Epithelial cell of proximal tubule (primary cell): ENCODE measurements around the gene PHOX2A. TPM values are rescaled to one million over a fixed set of nuclear protein-coding genes. Genes with fewer than 3 reads are reported as not detected.
A peak's percentile ranks its signal among the peaks of the same experiment; 100 is the strongest.

ENCODE experiments used
- DNase-seq: peaks from one replicate; pipeline ENCODE4 v3.0.0-alpha.2; 2011; ENCODE audit warnings: low read depth
- H3K4me3 ChIP-seq: 2 replicates; pipeline ENCODE4 v1.5.1; 2011; ENCODE audit warnings: low read depth, mild to moderate bottlenecking, low read length
- CTCF ChIP-seq: conservative IDR thresholded peaks from 2 replicates; pipeline ENCODE4 v1.5.1; 2012; ENCODE audit warnings: low read depth, mild to moderate bottlenecking, low read length
- total RNA-seq: library from RNA; depleted of rRNA; stranded (reverse); fragments of >200 nt; gene quantifications from 2 replicates; pipeline ENCODE4 v1.2.3, GENCODE V29; 2015

The PHOX2A gene
- total RNA-seq, 1 donor from 2014 or later, result not detected

DNA sequence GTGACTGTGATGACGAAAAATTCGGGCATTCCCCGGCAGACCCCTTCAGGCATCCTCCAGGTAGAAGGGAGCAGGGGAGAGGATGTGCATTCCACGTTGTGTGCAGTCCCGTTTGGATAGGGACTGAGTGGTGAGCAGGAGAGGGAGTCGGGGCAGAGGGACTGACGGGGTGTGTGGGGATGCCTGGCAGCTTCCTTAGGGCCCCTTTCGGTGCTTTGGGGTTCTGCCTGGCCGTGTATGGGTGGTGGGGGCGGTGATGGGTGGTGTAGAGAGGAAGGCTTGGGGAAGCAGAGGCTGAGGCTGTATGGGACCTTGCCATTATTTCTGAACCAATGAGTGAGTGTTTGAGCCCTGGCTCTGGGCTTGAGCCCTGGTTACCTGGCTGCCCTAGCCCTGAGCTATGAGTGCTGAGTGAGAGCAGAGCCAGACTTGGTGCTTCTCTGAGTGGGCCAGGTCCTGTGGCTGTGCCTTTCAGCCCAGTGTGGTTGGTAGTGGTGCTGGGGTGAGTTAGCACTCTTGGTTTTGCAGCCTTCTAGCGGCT is 18.5 kb downstream of the PHOX2A start:
- no peak for TF ChIP-seq CTCF
- DNase-seq, result no peak
- H3K4me3 ChIP-seq, result peak overlapping the region; percentile 91

DNA sequence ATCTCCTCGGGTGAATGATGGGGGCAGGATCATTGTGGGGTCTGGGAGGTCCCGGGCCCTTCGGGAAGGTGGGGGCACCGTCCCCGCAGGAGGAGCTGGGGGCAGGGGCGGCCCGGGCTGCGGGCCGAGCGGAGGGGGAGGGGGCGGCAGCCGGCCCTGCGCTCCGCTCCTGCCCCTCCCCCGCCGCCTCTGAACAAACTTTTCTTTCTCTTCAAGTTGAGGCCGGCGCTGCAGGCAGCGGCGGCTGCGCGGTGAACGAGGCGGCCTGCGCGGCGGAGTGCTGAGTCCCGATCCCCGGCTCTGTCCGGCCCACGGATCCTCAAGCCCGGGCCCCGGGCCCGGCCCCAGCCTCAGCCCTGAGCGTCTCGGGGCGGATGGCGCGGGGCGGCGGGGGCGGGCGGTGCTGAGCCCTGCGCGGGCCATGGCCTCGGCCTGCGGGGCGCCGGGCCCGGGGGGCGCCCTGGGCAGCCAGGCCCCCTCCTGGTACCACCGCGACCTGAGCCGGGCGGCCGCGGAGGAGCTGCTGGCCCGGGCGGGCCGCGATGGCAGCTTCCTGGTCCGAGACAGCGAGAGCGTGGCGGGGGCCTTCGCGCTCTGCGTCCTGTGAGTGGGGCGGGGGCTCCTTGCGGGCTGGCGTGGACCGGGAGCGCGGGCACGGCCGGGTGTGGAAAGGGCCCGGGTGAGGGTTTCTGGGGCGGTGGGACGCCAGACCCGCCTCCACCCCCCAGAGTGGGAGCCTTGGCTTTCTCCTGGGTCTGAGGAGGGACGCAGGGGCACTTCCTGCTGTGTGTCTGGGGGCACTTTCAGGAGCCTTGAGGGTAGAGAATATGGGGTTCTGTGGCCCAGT is 19.2 kb downstream of the PHOX2A start, which contains the start of gene INPPL1:
Gene INPPL1, plus strand, starts transcription at position 204 of the 847 bp plus-strand sequence. Its CDS starts 218 bp downstream, at position 422.
- no peak for DNase-seq
- H3K4me3 ChIP-seq, result peak within 1 kb of the TSS; percentile 91
- TF ChIP-seq CTCF, result no peak

- no peak for TF ChIP-seq CTCF
- no peak for DNase-seq
- peak overlapping the region; percentile 91 for H3K4me3 ChIP-seq
These were observed 20.1 kb downstream of the PHOX2A start for GRCh38 chr11:72223615-72224563.

GRCh38 chr11:72222907-72223614 is 20.9 kb downstream of the PHOX2A start:
- peak; percentile 26 for DNase-seq
- peak overlapping the region; percentile 91 for H3K4me3 ChIP-seq
- peak; percentile 21 for TF ChIP-seq CTCF

GRCh38 chr11:72222106-72222891 is 21.7 kb downstream of the PHOX2A start:
- TF ChIP-seq CTCF, result no peak
- peak overlapping the region; percentile 91 for H3K4me3 ChIP-seq
- DNase-seq, result no peak
